Uterine smooth muscle cell (primary cell): ENCODE measurements around the gene DHRS7. TPM values are rescaled to one million over a fixed set of nuclear protein-coding genes. Genes with fewer than 3 reads are reported as not detected.

ENCODE experiments used
- total RNA-seq: library from RNA; depleted of rRNA; stranded (reverse); fragments of >200 nt; gene quantifications from 2 replicates; pipeline ENCODE4 v1.2.3, GENCODE V29; 2014

DHRS7 gene, protein sequence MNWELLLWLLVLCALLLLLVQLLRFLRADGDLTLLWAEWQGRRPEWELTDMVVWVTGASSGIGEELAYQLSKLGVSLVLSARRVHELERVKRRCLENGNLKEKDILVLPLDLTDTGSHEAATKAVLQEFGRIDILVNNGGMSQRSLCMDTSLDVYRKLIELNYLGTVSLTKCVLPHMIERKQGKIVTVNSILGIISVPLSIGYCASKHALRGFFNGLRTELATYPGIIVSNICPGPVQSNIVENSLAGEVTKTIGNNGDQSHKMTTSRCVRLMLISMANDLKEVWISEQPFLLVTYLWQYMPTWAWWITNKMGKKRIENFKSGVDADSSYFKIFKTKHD
- 125 and 163 TPM in 2 replicates for total RNA-seq

DNA sequence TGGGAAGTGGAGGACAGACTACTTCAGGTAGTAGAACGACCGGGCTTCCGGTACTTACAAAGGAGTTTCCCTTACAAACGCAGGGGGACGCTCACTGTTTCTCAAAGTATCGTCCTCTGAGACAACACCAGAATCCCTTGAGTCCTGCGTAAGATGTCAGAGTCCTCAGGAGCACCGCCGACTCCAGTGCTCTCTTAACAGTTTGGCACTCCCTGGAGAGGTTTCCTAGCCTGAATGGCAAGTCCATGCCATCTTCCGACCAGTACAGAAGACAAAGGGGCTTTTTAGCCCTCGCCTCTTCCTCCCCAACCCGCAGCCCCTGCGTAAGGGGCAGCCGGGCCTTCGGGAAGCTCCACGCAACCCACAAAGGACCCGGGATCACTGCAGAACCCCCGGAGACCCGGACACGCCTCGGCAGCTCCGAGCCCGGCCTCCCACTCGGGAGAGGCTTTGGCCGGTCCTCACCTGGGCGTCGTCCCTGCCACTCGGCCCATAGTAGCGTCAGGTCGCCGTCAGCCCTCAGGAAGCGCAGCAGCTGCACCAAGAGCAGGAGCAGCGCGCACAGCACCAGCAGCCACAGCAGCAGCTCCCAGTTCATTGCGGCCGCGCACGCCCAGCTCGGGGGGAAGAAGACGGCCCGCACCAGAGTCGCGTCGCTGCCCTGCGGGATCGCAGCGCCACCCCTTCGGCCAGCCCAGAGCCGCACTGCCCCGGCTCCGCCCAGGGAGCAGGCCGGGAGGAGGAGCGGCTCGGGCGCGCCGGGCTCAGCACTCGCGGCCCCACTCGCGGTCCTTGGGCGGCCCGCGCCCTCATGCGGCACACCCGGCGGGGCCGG lies at the start of gene DHRS7:
Gene DHRS7, minus strand, starts transcription at position 687 of the 835 bp plus-strand sequence. Its CDS starts 89 bp downstream, at position 598.

Other genes starting within 250 kb of the DHRS7 start
- under 0.01 TPM in 1 of 2 replicates, not detected in the other for gene LRRC9, start 245.3 kb downstream of the DHRS7 start, total RNA-seq
- gene PCNX4, start 73.5 kb downstream of the DHRS7 start, total RNA-seq = 129 and 165 TPM in 2 replicates
- 27.5 and 36.5 TPM in 2 replicates for gene PPM1A, start 83.8 kb upstream of the DHRS7 start, total RNA-seq